H9 (cell line): ENCODE data around the gene FAM89B. TPM values are rescaled to one million over a fixed set of nuclear protein-coding genes. Genes with fewer than 3 reads are reported as not detected.

ENCODE experiments used
- DNase-seq: peaks from one replicate; pipeline ENCODE4 v3.0.0-alpha.2; 2017
- H2AFZ ChIP-seq: one replicate; pipeline ENCODE4 v1.6.1; 2013; ENCODE audit warnings: mild to moderate bottlenecking, low read length, control low read depth, moderate library complexity
- H2AK5ac ChIP-seq: 2 replicates; pipeline ENCODE4 v1.6.1; 2013; ENCODE audit warnings: low read length, control low read depth, mixed read lengths; ENCODE audit not compliant: insufficient read length
- H2BK120ac ChIP-seq: one replicate; pipeline ENCODE4 v1.6.1; 2013; ENCODE audit warnings: low read depth, mild to moderate bottlenecking, low read length, control low read depth, inconsistent platforms; ENCODE audit not compliant: poor library complexity, severe bottlenecking
- H2BK12ac ChIP-seq: 2 replicates; pipeline ENCODE4 v1.6.1; 2013; ENCODE audit warnings: low read length, control low read depth, mixed read lengths, low read depth; ENCODE audit not compliant: insufficient read length
- H2BK15ac ChIP-seq: 2 replicates; pipeline ENCODE4 v1.6.1; 2013; ENCODE audit warnings: low read depth, low read length, control low read depth
- H2BK20ac ChIP-seq: one replicate; pipeline ENCODE4 v1.6.1; 2013; ENCODE audit warnings: low read depth, mild to moderate bottlenecking, low read length, control low read depth, inconsistent platforms; ENCODE audit not compliant: poor library complexity, severe bottlenecking
- H2BK5ac ChIP-seq: 2 replicates; pipeline ENCODE4 v1.6.1; 2013; ENCODE audit warnings: low read length, control low read depth, mixed read lengths; ENCODE audit not compliant: insufficient read length
- H3K14ac ChIP-seq: 2 replicates; pipeline ENCODE4 v1.6.1; 2013; ENCODE audit warnings: low read length, control low read depth; ENCODE audit not compliant: insufficient read depth
- H3K18ac ChIP-seq: 2 replicates; pipeline ENCODE4 v1.6.1; 2013; ENCODE audit warnings: low read depth, mild to moderate bottlenecking, mixed read lengths, low read length, control low read depth; ENCODE audit not compliant: insufficient read length
- H3K23ac ChIP-seq: 2 replicates; pipeline ENCODE4 v1.6.1; 2013; ENCODE audit warnings: low read length, control low read depth, mixed read lengths, low read depth; ENCODE audit not compliant: insufficient read length
- H3K23me2 ChIP-seq: 2 replicates; pipeline ENCODE4 v1.6.1; 2013; ENCODE audit warnings: low read depth, mild to moderate bottlenecking, mixed read lengths, low read length, control low read depth; ENCODE audit not compliant: insufficient read length, poor library complexity, severe bottlenecking
- H3K27ac ChIP-seq: 2 replicates; pipeline ENCODE4 v1.5.1; 2013; ENCODE audit warnings: low read length, control low read depth, mixed read lengths, low read depth; ENCODE audit not compliant: insufficient read length
- H3K27me3 ChIP-seq: 2 replicates; pipeline ENCODE4 v1.6.1; 2013; ENCODE audit warnings: low read length, control low read depth, inconsistent platforms; ENCODE audit not compliant: insufficient read depth
- H3K4ac ChIP-seq: 2 replicates; pipeline ENCODE4 v1.6.1; 2013; ENCODE audit warnings: low read depth, mild to moderate bottlenecking, control low read depth, inconsistent platforms, low read length, moderate library complexity
- H3K4me1 ChIP-seq: 2 replicates; pipeline ENCODE4 v1.6.1; 2013; ENCODE audit warnings: low read length, control low read depth, inconsistent platforms; ENCODE audit not compliant: insufficient read depth
- H3K4me2 ChIP-seq: 2 replicates; pipeline ENCODE4 v1.6.1; 2013; ENCODE audit warnings: low read length, control low read depth, mixed read lengths; ENCODE audit not compliant: insufficient read length, insufficient read depth
- H3K56ac ChIP-seq: 2 replicates; pipeline ENCODE4 v1.6.1; 2013; ENCODE audit warnings: low read depth, mild to moderate bottlenecking, mixed read lengths, low read length, control low read depth; ENCODE audit not compliant: insufficient read length
- H3K79me1 ChIP-seq: 2 replicates; pipeline ENCODE4 v1.6.1; 2013; ENCODE audit warnings: low read depth, mild to moderate bottlenecking, moderate library complexity, low read length, control low read depth, inconsistent platforms; ENCODE audit not compliant: insufficient read depth, poor library complexity, severe bottlenecking
- H3K79me2 ChIP-seq: 2 replicates; pipeline ENCODE4 v1.6.1; 2013; ENCODE audit warnings: low read length, control low read depth, inconsistent platforms; ENCODE audit not compliant: insufficient read depth
- H3K9ac ChIP-seq: 2 replicates; pipeline ENCODE4 v1.6.1; 2013; ENCODE audit warnings: low read length, control low read depth, mixed read lengths; ENCODE audit not compliant: insufficient read length; ENCODE audit errors: extremely low read depth
- H3K9me3 ChIP-seq: one replicate; pipeline ENCODE4 v1.6.1; 2013; ENCODE audit warnings: low read depth, low read length, inconsistent platforms; ENCODE audit not compliant: control insufficient read depth
- H3T11ph ChIP-seq: one replicate; pipeline ENCODE4 v1.6.1; 2013; ENCODE audit warnings: mild to moderate bottlenecking, low read length, control low read depth, inconsistent platforms
- H4K20me1 ChIP-seq: one replicate; pipeline ENCODE4 v1.6.1; 2013; ENCODE audit not compliant: control insufficient read depth, insufficient read length, insufficient read depth
- H4K5ac ChIP-seq: 2 replicates; pipeline ENCODE4 v1.6.1; 2013; ENCODE audit warnings: low read depth, mild to moderate bottlenecking, mixed read lengths, low read length, control low read depth; ENCODE audit not compliant: insufficient read length
- H4K8ac ChIP-seq: replicated peaks from 2 replicates; pipeline ENCODE4 v1.6.1; 2013; ENCODE audit warnings: low read length, control low read depth, mixed read lengths, low read depth; ENCODE audit not compliant: insufficient read length
- H4K91ac ChIP-seq: 2 replicates; pipeline ENCODE4 v1.6.1; 2013; ENCODE audit warnings: low read depth, mild to moderate bottlenecking, moderate library complexity, mixed read lengths, low read length, control low read depth; ENCODE audit not compliant: insufficient read length
- H3K27ac Mint-ChIP-seq, 3 experiments: 2 replicates in 2 of 3; 3 replicates in 1 of 3; pipeline ENCODE4 v1.8.0; 2020 to 2021; ENCODE audit warnings: mixed read lengths in 3 of 3, mild to moderate bottlenecking in 1 of 3, moderate library complexity in 1 of 3
- H3K27me3 Mint-ChIP-seq: 2 replicates; pipeline ENCODE4 v1.8.0; 2021; ENCODE audit warnings: low read depth, mild to moderate bottlenecking, moderate library complexity, mixed read lengths
- H3K36me3 Mint-ChIP-seq, 3 experiments: 2 replicates in 2 of 3; 3 replicates in 1 of 3; pipeline ENCODE4 v1.8.0; 2020 to 2021; ENCODE audit warnings: low read depth in 3 of 3, mixed read lengths in 3 of 3; ENCODE audit not compliant: insufficient read depth in 1 of 3
- H3K4me1 Mint-ChIP-seq, 2 experiments: 2 replicates each; pipeline ENCODE4 v1.8.0; 2020; ENCODE audit warnings: mixed read lengths in 2 of 2
- H3K4me3 Mint-ChIP-seq, 2 experiments: 2 replicates in 1 of 2; 3 replicates in 1 of 2; pipeline ENCODE4 v1.8.0; 2020 to 2021; ENCODE audit warnings: mild to moderate bottlenecking in 2 of 2, mixed read lengths in 2 of 2, moderate library complexity in 1 of 2
- H3K9me3 Mint-ChIP-seq, 2 experiments: 2 replicates in 1 of 2; 3 replicates in 1 of 2; pipeline ENCODE4 v1.8.0; 2020; ENCODE audit warnings: mild to moderate bottlenecking in 2 of 2, mixed read lengths in 2 of 2, moderate library complexity in 1 of 2
- WGBS: extraction: QIAGEN DNeasy Blood & Tissue Kit; methylation state at CpG from one replicate; pipeline ENCODE4 v1.1.7; 2013; ENCODE audit warnings: missing lambda C conversion rate, low lambda C conversion rate, mixed read lengths; ENCODE audit not compliant: insufficient read length; ENCODE audit errors: extremely low coverage; 5-methylcytosine and 5-hydroxymethylcytosine counted together
- total RNA-seq: library from RNA; stranded (reverse); gene quantifications from 2 replicates; pipeline ENCODE4 v1.2.1, GENCODE V29; 2021
- TF ChIP-seq, protein P1 (sequence below): fragments of 200-600 bp; sonication (generic); conservative IDR thresholded peaks from 3 replicates; pipeline ENCODE4 v1.8.0; 2021; ENCODE audit warnings: antibody characterized with exemption, mild to moderate bottlenecking

FAM89B gene
- total RNA-seq, 1 experiment from 2014 or later, result 21.7 TPM

DNA sequence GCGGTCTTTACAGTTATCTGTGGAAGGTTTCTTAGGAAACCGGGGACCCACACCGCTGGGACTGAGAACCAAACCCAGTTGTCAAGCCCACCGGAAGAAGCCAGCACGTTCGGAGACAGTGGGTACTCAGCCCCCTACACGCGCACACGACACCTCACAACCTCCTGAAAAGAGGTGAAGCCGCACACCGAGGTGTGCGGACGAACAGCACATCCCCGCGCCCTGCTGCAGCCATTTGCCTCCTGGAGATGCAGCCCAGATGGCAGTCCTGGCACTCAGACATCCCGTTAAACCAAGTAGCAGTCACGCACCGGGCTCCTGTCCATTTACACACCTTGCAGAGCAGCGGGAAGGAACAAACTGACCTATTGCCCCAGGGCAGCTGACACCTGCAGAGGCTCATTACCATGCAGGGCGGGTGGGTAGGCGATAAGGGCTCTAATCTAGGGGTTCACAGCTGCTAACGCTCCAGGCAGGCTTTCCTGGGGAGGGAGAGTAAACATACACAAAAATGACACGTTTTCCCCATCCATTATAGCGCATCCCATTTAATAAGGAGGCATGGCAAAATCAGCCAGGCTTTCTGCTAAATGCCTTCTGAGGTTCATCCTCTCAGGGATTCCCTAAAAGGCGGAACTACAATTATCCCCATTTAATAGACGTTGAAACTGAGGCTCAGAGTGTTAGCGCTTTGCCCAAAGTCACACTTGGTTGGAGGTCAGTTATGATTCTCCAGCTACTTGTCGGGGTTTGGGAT lies 2.7 kb downstream of the FAM89B start:
- H3K9me3 ChIP-seq, result no peaks in the 10 kb centered on the region
- H2BK5ac ChIP-seq, result no peak overlapping the region
- no peak overlapping the region for H2BK15ac ChIP-seq
- no peaks in the 10 kb centered on the region for H4K20me1 ChIP-seq
- Mint-ChIP-seq H3K36me3 (peaks cover 3 to 7% (median 6%) of the 10 kb centered on the region in 3 experiments; a peak in 4 of 7 replicates), H3K27me3 (peaks cover 31% of the 10 kb centered on the region), H3K9me3 (no peaks in the 10 kb centered on the region), H3K27ac (no peak overlapping the region; a peak in 1 of 7 replicates), H3K4me3 (peak overlapping the region; percentile 63 to 86), H3K4me1 (peaks cover 27 to 52% of the 10 kb centered on the region in 2 experiments)
- TF ChIP-seq, protein P1, sequence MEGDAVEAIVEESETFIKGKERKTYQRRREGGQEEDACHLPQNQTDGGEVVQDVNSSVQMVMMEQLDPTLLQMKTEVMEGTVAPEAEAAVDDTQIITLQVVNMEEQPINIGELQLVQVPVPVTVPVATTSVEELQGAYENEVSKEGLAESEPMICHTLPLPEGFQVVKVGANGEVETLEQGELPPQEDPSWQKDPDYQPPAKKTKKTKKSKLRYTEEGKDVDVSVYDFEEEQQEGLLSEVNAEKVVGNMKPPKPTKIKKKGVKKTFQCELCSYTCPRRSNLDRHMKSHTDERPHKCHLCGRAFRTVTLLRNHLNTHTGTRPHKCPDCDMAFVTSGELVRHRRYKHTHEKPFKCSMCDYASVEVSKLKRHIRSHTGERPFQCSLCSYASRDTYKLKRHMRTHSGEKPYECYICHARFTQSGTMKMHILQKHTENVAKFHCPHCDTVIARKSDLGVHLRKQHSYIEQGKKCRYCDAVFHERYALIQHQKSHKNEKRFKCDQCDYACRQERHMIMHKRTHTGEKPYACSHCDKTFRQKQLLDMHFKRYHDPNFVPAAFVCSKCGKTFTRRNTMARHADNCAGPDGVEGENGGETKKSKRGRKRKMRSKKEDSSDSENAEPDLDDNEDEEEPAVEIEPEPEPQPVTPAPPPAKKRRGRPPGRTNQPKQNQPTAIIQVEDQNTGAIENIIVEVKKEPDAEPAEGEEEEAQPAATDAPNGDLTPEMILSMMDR, result no peak
- WGBS, result no CpG with 5 or more reads among the region's 28 CpGs
- no peak overlapping the region for H3K14ac ChIP-seq
- H3K79me2 ChIP-seq, result no peaks in the 10 kb centered on the region; the same call in 1 of the 2 replicates
- no peak overlapping the region for H3K4ac ChIP-seq
- H4K5ac ChIP-seq, result no peak overlapping the region
- no peak overlapping the region for H3K27ac ChIP-seq
- H3K56ac ChIP-seq, result no peak overlapping the region
- no peak overlapping the region for H2AK5ac ChIP-seq
- peaks cover 8% of the 10 kb centered on the region; the same call in 1 of the 2 replicates for H3K27me3 ChIP-seq
- H3K4me1 ChIP-seq, result no peaks in the 10 kb centered on the region; the same call in 1 of the 2 replicates
- no peak overlapping the region for H3K18ac ChIP-seq
- H3K23me2 ChIP-seq, result peaks cover 16% of the 10 kb centered on the region
- peak overlapping the region; percentile 60 for H3K4me2 ChIP-seq
- no peak overlapping the region for H2AFZ ChIP-seq
- H3K79me1 ChIP-seq, result peaks cover 4% of the 10 kb centered on the region
- no peak overlapping the region for H2BK120ac ChIP-seq
- no peak overlapping the region for H3K23ac ChIP-seq
- H2BK20ac ChIP-seq, result no peak overlapping the region
- no peak overlapping the region for H4K8ac ChIP-seq
- no peak for DNase-seq
- H3T11ph ChIP-seq, result no peak overlapping the region
- H3K9ac ChIP-seq, result no peak overlapping the region
- no peak overlapping the region for H4K91ac ChIP-seq
- H2BK12ac ChIP-seq, result no peak overlapping the region
